PFSK-1 (cell line): ENCODE measurements around the gene LYSMD4.

Source experiments
- FOXP2 ChIP-seq: optimal IDR thresholded peaks from 2 replicates; pipeline ENCODE3; 2011; ENCODE audit warnings: borderline replicate concordance, control low read depth, inconsistent platforms; ENCODE audit not compliant: insufficient read depth; ENCODE audit errors: extremely low read length, extremely low read depth
- POLR2AphosphoS5 ChIP-seq: IDR thresholded peaks from 2 replicates; pipeline ENCODE4 v1.6.1; 2012; ENCODE audit warnings: low read depth, mild to moderate bottlenecking, control low read depth, low read length, moderate library complexity
- REST ChIP-seq, 2 experiments: IDR thresholded peaks; 2 replicates each; pipeline versions ENCODE4 v1.6.1 to v1.8.0; 2011 to 2012; ENCODE audit warnings: low read depth in 2 of 2, low read length in 2 of 2, control low read depth in 1 of 2, inconsistent platforms in 1 of 2, mild to moderate bottlenecking in 1 of 2, moderate library complexity in 1 of 2; ENCODE audit not compliant: insufficient read depth in 1 of 2
- SIN3A ChIP-seq: IDR thresholded peaks from 2 replicates; pipeline ENCODE4 v1.6.1; 2012; ENCODE audit warnings: mild to moderate bottlenecking, low read length, moderate library complexity, borderline replicate concordance; ENCODE audit not compliant: insufficient read depth
- TAF1 ChIP-seq: IDR thresholded peaks from 2 replicates; pipeline ENCODE4 v1.6.1; 2012; ENCODE audit warnings: low read length, control low read depth, borderline replicate concordance; ENCODE audit not compliant: insufficient read depth

LYSMD4 gene

GRCh38 chr15:99735868-99736267, 2.6 kb upstream of the LYSMD4 start:
- TF ChIP-seq SIN3A, result no peak
- TF ChIP-seq FOXP2, result no peak

GRCh38 chr15:99734575-99734974, 1.3 kb upstream of the LYSMD4 start:
- no peak for TF ChIP-seq FOXP2
- TF ChIP-seq SIN3A, result no peak
- no peak for TF ChIP-seq POLR2AphosphoS5
- no peak for TF ChIP-seq REST (IDR thresholded peaks at IDR 0.05; ENCODE audit: insufficient read depth in 1 of 2, low read depth in 2 of 2, low read length in 2 of 2)
- TF ChIP-seq TAF1, result no peak

- no peak for TF ChIP-seq REST (IDR thresholded peaks at IDR 0.05; ENCODE audit: insufficient read depth in 1 of 2, low read depth in 2 of 2, low read length in 2 of 2)
These were observed 428 bp downstream of the LYSMD4 start for GRCh38 chr15:99732751-99733267.

GRCh38 chr15:99732124-99732750, 1.0 kb downstream of the LYSMD4 start:
- TF ChIP-seq TAF1, result no peak
- TF ChIP-seq SIN3A, result no peak
- TF ChIP-seq FOXP2, result no peak
- no peak for TF ChIP-seq POLR2AphosphoS5
- no peak for TF ChIP-seq REST (IDR thresholded peaks at IDR 0.05; ENCODE audit: insufficient read depth in 1 of 2, low read depth in 2 of 2, low read length in 2 of 2)

- TF ChIP-seq POLR2AphosphoS5 (no peak), FOXP2 (no peak)
These were observed 1.7 kb downstream of the LYSMD4 start for GRCh38 chr15:99731336-99732123.

- TF ChIP-seq POLR2AphosphoS5 (no peak), REST (IDR thresholded peaks at IDR 0.05; ENCODE audit: insufficient read depth in 1 of 2, low read depth in 2 of 2, low read length in 2 of 2) (no peak), SIN3A (no peak), TAF1 (no peak), FOXP2 (no peak)
These were observed 3.3 kb downstream of the LYSMD4 start for GRCh38 chr15:99729920-99730319.
